ENCODE measurements around the gene CLRN1.

DNA sequence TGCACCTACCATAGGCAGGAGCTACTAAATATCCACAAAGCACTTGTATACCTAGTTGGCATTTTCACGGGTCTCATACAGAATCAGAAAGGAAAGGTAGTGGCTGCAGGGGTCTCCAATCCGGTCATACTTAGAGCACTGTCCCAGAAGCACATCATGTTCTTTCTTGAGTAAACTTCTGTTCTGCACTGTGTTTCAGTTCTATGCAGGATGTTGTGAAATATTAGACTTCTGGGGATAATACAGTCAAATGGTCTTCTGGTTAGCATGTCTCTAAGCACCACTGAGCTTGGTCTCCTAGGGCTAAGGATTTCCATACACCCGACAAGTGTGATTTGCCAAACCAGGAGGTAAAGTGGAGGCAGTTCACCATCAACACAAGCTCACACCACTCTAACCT is 95.2 kb downstream of the CLRN1 start:
- TF ChIP-seq CTCF (IDR thresholded peaks at IDR 0.05; ENCODE audit: low read length), result no peak
- TF ChIP-seq EZH2phosphoT487 (IDR thresholded peaks at IDR 0.05; ENCODE audit: low read length), result no peak

Data from MM.1S (cell line).